HepG2 (cell line): ENCODE results near the gene TTLL8. TPM values are rescaled to one million over a fixed set of nuclear protein-coding genes. Genes with fewer than 3 reads are reported as not detected.

Experiments used
- CEBPG ChIP-seq: IDR thresholded peaks from 2 replicates; pipeline ENCODE4 v1.6.1; 2016
- CHD2 ChIP-seq: IDR thresholded peaks from 2 replicates; pipeline ENCODE4 v1.6.1; 2011; ENCODE audit warnings: low read depth, low read length, improper control_type of control experiment
- CHD4 ChIP-seq: fragments of 200-600 bp; sonication (generic); IDR thresholded peaks from 2 replicates; pipeline ENCODE4 v1.7.0; 2017; ENCODE audit warnings: mild to moderate bottlenecking, low read length, borderline replicate concordance
- DNMT3B ChIP-seq: conservative IDR thresholded peaks from 2 replicates; pipeline ENCODE4 v1.6.1; 2016; ENCODE audit warnings: missing biosample characterization, control low read depth
- ELF4 ChIP-seq: sonication (generic); formaldehyde crosslinking; IDR thresholded peaks from 2 replicates; pipeline ENCODE4 v1.5.0; 2020; ENCODE audit warnings: missing genetic modification reagents, mild to moderate bottlenecking, moderate library complexity, borderline replicate concordance
- FIP1L1 ChIP-seq: fragments of 200-400 bp; formaldehyde crosslinking; IDR thresholded peaks from 2 replicates; pipeline ENCODE4 v1.6.1; 2018; ENCODE audit warnings: low read depth, mild to moderate bottlenecking, low read length, moderate library complexity, borderline replicate concordance; ENCODE audit not compliant: insufficient read depth
- FLYWCH1 ChIP-seq: sonication (generic); formaldehyde crosslinking; IDR thresholded peaks from 2 replicates; pipeline ENCODE4 v1.8.1; 2023; ENCODE audit warnings: mild to moderate bottlenecking, missing genetic modification reagents
- FOXK1 ChIP-seq: sonication (generic); formaldehyde crosslinking; IDR thresholded peaks from 2 replicates; pipeline ENCODE4 v1.4.0; 2020; ENCODE audit warnings: low read depth, missing genetic modification reagents, borderline replicate concordance
- GABPB1 ChIP-seq: IDR thresholded peaks from 2 replicates; pipeline ENCODE4 v1.6.1; 2016; ENCODE audit warnings: mild to moderate bottlenecking, missing genetic modification reagents, moderate library complexity, missing compliant biosample characterization
- HNRNPK ChIP-seq: fragments of 200-400 bp; formaldehyde crosslinking; IDR thresholded peaks from 2 replicates; pipeline ENCODE4 v1.6.1; 2018; ENCODE audit warnings: low read length, low read depth, moderate library complexity, mild to moderate bottlenecking; ENCODE audit not compliant: poor library complexity, severe bottlenecking
- HNRNPUL1 ChIP-seq: fragments of 200-400 bp; formaldehyde crosslinking; IDR thresholded peaks from 2 replicates; pipeline ENCODE4 v1.6.1; 2017; ENCODE audit warnings: low read depth, mild to moderate bottlenecking, low read length, moderate library complexity
- MIER3 ChIP-seq: IDR thresholded peaks from 2 replicates; pipeline ENCODE4 v1.6.1; 2016; ENCODE audit warnings: missing compliant biosample characterization, borderline replicate concordance
- MYC ChIP-seq: sonication (generic); formaldehyde crosslinking; IDR thresholded peaks from 2 replicates; pipeline ENCODE4 v1.9.0; 2021; ENCODE audit warnings: missing genetic modification reagents, borderline replicate concordance
- NPAS2 ChIP-seq: sonication (generic); formaldehyde crosslinking; IDR thresholded peaks from 2 replicates; pipeline ENCODE4 v1.8.0; 2022; ENCODE audit warnings: mild to moderate bottlenecking, missing genetic modification reagents, borderline replicate concordance
- PCBP2 ChIP-seq: fragments of 200-400 bp; formaldehyde crosslinking; optimal IDR thresholded peaks from 2 replicates; pipeline ENCODE3; 2018; ENCODE audit warnings: low read length, low read depth; ENCODE audit not compliant: poor library complexity, severe bottlenecking
- POLR2AphosphoS5 ChIP-seq: IDR thresholded peaks from 2 replicates; pipeline ENCODE4 v1.6.1; 2012; ENCODE audit warnings: low read depth, low read length
- SMARCE1 ChIP-seq: fragments of 450-650 bp; IDR thresholded peaks from 2 replicates; pipeline ENCODE4 v1.6.1; 2017; ENCODE audit warnings: borderline replicate concordance
- TGIF2 ChIP-seq: IDR thresholded peaks from 2 replicates; pipeline ENCODE4 v1.6.1; 2016; ENCODE audit warnings: control low read depth, missing compliant biosample characterization
- ZFP36L1 ChIP-seq: sonication (generic); formaldehyde crosslinking; IDR thresholded peaks from 2 replicates; pipeline ENCODE4 v1.8.0; 2022; ENCODE audit warnings: mild to moderate bottlenecking, missing genetic modification reagents, moderate library complexity
- ZNF136 ChIP-seq: sonication (generic); formaldehyde crosslinking; IDR thresholded peaks from 2 replicates; pipeline ENCODE4 v1.8.1; 2022; ENCODE audit warnings: low read depth, mild to moderate bottlenecking, moderate library complexity, missing genetic modification reagents
- ZNF207 ChIP-seq: fragments of 450-650 bp; IDR thresholded peaks from 2 replicates; pipeline ENCODE4 v1.6.1; 2016; ENCODE audit warnings: antibody characterized with exemption, borderline replicate concordance
- ZNF230 ChIP-seq: sonication (generic); formaldehyde crosslinking; IDR thresholded peaks from 2 replicates; pipeline ENCODE4 v1.4.0; 2020; ENCODE audit warnings: mild to moderate bottlenecking, missing genetic modification reagents
- ZNF232 ChIP-seq: sonication (generic); formaldehyde crosslinking; IDR thresholded peaks from 2 replicates; pipeline ENCODE4 v1.4.0; 2020; ENCODE audit warnings: missing genetic modification reagents, borderline replicate concordance
- ZNF24 ChIP-seq: fragments of 450-650 bp; IDR thresholded peaks from 2 replicates; pipeline ENCODE4 v1.6.1; 2017; ENCODE audit warnings: antibody characterized with exemption, mild to moderate bottlenecking
- ZNF317 ChIP-seq: sonication (generic); formaldehyde crosslinking; IDR thresholded peaks from 2 replicates; pipeline ENCODE4 v1.5.0; 2020; ENCODE audit warnings: mild to moderate bottlenecking, missing genetic modification reagents
- ZNF431 ChIP-seq: sonication (generic); formaldehyde crosslinking; IDR thresholded peaks from 2 replicates; pipeline ENCODE4 v1.9.0; 2022; ENCODE audit warnings: missing genetic modification reagents, low read depth, mild to moderate bottlenecking, borderline replicate concordance
- ZNF501 ChIP-seq: sonication (generic); formaldehyde crosslinking; IDR thresholded peaks from 2 replicates; pipeline ENCODE4 v1.5.1; 2020; ENCODE audit warnings: mild to moderate bottlenecking, moderate library complexity, missing genetic modification reagents
- ZNF589 ChIP-seq: sonication (generic); formaldehyde crosslinking; conservative IDR thresholded peaks from 2 replicates; pipeline ENCODE4 v1.8.0; 2022; ENCODE audit warnings: mild to moderate bottlenecking, moderate library complexity, missing genetic modification reagents
- ZNF720 ChIP-seq: sonication (generic); formaldehyde crosslinking; IDR thresholded peaks from 2 replicates; pipeline ENCODE4 v1.4.0; 2020; ENCODE audit warnings: missing genetic modification reagents
- ZSCAN21 ChIP-seq: sonication (generic); formaldehyde crosslinking; IDR thresholded peaks from 2 replicates; pipeline ENCODE4 v1.8.0; 2022; ENCODE audit warnings: mild to moderate bottlenecking, missing genetic modification reagents, moderate library complexity, borderline replicate concordance
- polyA plus RNA-seq, 8 experiments: library from polyadenylated mRNA; depleted of rRNA in 3 of 8; stranded (reverse) in 7 of 8; unstranded in 1 of 8; fragments of >200 nt; fragmentation: Illumina TruSeq in 4 of 8; extraction: Trizol in 4 of 8; gene quantifications; 2 replicates each; pipeline versions ENCODE4 v1.2.1 to v1.2.3, GENCODE V29; 2011 to 2016; ENCODE audit warnings: low read depth in 4 of 8, missing spikeins in 1 of 8, mixed read lengths in 1 of 8; ENCODE audit not compliant: insufficient read depth in 1 of 8
- total RNA-seq, 5 experiments: library from RNA; depleted of rRNA; stranded (reverse); fragments of >200 nt; fragmentation: Illumina TruSeq; extraction: Trizol; gene quantifications; 2 replicates each; pipeline ENCODE4 v1.2.3, GENCODE V29; 2016; ENCODE audit warnings: low read depth in 1 of 5
- TF ChIP-seq, protein P1 (sequence below): sonication (generic); formaldehyde crosslinking; IDR thresholded peaks from 2 replicates; pipeline ENCODE4 v1.4.0; 2020; ENCODE audit warnings: mild to moderate bottlenecking, missing genetic modification reagents
- TF ChIP-seq, protein P2 (sequence below): IDR thresholded peaks from 2 replicates; pipeline ENCODE4 v1.6.1; 2018; ENCODE audit warnings: missing genetic modification reagents

TTLL8 gene
- total and polyA plus RNA-seq, 2 of the 13 experiments (the other 11 are each of a cell fraction or from before 2014, with no cell fraction given) = not detected

DNA sequence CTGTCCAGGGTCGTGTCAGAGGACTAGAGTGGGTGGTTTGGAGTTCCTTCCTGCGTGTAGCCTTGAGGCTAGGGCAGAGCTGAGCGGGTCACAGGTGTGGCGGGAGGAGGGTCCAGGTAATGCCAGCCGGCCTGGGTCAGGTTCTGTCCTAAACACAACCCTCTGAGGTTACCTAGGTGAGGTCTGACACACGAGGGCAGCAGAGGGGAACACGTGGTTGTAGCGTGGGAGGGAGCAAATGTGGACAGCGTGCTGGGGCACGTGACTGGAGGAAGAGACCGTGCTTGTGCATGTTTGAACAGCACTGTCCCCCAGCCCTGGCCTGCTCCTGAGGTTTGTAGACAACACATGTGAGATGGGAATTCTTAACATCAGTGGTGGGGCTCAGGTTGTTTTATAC, 44.8 kb upstream of the TTLL8 start (continued):
- TF ChIP-seq ZNF501 (CRISPR knock-in tag) (no peak), ZNF136 (CRISPR knock-in tag) (no peak), ZNF317 (CRISPR knock-in tag) (no peak), CEBPG (no peak), FOXK1 (peak; percentile 34; the same call in 1 of the 2 replicates), GABPB1 (CRISPR knock-in tag) (peak; percentile 55), CHD4 (no peak), MIER3 (no peak), PCBP2 (no peak), ZNF589 (CRISPR knock-in tag) (peak; percentile 57; the same call in 1 of the 2 replicates), ELF4 (CRISPR knock-in tag) (no peak), TGIF2 (CRISPR knock-in tag) (peak; percentile 49; the same call in 1 of the 2 replicates), ZNF230 (CRISPR knock-in tag) (peak; percentile 48; the same call in 1 of the 2 replicates), MYC (CRISPR knock-in tag) (peak; percentile 92), ZNF24 (no peak), NPAS2 (CRISPR knock-in tag) (no peak), ZSCAN21 (CRISPR knock-in tag) (peak; percentile 82), POLR2AphosphoS5 (no peak), FIP1L1 (no peak), CHD2 (no peak), DNMT3B (CRISPR knock-in tag) (0 out of 2 replicates have a peak, but pooled peaks have one; percentile 65), ZNF720 (CRISPR knock-in tag) (no peak), SMARCE1 (no peak), HNRNPUL1 (no peak), FLYWCH1 (CRISPR knock-in tag) (no peak), ZNF207 (no peak), HNRNPK (no peak), ZNF431 (CRISPR knock-in tag) (no peak), ZNF232 (CRISPR knock-in tag) (peak; percentile 81; the same call in 1 of the 2 replicates), ZFP36L1 (CRISPR knock-in tag) (no peak)
- TF ChIP-seq, protein P1, sequence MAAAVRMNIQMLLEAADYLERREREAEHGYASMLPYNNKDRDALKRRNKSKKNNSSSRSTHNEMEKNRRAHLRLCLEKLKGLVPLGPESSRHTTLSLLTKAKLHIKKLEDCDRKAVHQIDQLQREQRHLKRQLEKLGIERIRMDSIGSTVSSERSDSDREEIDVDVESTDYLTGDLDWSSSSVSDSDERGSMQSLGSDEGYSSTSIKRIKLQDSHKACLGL (CRISPR knock-in tag) = peak; percentile 76; the same call in 1 of the 2 replicates
- TF ChIP-seq, protein P2, sequence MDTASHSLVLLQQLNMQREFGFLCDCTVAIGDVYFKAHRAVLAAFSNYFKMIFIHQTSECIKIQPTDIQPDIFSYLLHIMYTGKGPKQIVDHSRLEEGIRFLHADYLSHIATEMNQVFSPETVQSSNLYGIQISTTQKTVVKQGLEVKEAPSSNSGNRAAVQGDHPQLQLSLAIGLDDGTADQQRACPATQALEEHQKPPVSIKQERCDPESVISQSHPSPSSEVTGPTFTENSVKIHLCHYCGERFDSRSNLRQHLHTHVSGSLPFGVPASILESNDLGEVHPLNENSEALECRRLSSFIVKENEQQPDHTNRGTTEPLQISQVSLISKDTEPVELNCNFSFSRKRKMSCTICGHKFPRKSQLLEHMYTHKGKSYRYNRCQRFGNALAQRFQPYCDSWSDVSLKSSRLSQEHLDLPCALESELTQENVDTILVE (CRISPR knock-in tag) = 0 out of 2 replicates have a peak, but pooled peaks have one; percentile 49
